GM18505 (cell line): ENCODE results near the gene ADNP.
"Not testable (repeated sequence)": the region's sequence is repeated elsewhere in the genome, so short reads cannot be mapped to it uniquely, and the experiment has no call there.

Experiments
- ATAC-seq: cut with Tn5 transposase; IDR thresholded peaks from one replicate; pipeline ENCODE4 v1.9.1; 2021; ENCODE audit not compliant: unreplicated experiment
- POLR2A ChIP-seq: IDR thresholded peaks from 4 replicates; pipeline ENCODE4 v1.6.1; 2011; ENCODE audit warnings: borderline replicate concordance; ENCODE audit not compliant: insufficient read depth, insufficient read length; ENCODE audit errors: extremely low read depth

ADNP gene

DNA sequence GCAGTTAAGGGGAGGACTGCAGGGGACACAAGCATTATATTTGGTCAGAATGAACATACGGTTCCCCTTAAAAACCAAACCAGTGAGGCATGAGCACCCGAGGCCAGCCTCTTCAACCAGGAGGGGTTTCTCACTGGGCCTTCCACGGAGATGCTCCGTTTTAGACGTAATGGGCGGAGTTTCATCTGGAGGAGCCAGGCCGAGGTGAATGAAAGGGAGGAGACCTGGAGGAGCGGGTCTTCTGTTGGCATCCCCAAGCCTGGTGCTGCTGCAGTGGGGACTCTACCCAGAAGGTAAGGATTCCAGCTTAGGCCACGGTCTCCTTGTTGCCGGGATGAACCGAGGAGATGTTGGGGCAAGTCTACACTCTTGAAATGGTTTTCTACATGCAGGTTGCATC is 47.4 kb downstream of the ADNP start:
- no peak for ATAC-seq
- no peak for TF ChIP-seq POLR2A

DNA sequence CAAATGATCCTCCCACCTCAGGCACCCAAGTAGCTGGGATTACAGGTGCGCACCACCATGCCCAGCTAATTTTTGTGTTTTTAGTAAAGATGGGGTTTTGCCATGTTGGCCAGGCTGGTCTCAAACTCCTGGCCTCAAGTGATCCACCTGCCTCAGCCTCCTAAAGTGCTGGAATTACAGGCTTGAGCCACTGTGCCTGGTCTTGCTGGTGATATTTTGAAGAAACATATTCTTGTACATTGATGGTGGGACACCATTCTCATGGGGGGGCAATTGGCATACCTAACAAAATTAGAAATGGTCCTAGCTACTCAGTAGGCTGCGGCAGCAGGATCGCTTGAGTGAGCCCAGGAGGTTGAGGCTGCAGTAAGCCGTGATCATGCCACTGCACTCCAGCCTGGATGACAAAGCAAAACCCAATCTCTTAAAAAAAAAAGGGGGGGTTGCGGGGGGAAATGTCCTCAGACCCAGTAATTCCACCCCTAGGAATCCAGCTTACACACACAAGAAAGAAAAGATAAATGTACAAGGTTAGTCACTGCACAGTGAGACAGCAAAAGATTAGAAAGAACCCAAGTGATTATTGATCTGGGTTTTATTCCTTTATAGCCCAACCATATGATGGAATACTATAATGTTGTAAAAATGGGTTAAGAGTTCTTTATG is 49.3 kb downstream of the ADNP start:
- ATAC-seq, result not testable (repeated sequence)

DNA sequence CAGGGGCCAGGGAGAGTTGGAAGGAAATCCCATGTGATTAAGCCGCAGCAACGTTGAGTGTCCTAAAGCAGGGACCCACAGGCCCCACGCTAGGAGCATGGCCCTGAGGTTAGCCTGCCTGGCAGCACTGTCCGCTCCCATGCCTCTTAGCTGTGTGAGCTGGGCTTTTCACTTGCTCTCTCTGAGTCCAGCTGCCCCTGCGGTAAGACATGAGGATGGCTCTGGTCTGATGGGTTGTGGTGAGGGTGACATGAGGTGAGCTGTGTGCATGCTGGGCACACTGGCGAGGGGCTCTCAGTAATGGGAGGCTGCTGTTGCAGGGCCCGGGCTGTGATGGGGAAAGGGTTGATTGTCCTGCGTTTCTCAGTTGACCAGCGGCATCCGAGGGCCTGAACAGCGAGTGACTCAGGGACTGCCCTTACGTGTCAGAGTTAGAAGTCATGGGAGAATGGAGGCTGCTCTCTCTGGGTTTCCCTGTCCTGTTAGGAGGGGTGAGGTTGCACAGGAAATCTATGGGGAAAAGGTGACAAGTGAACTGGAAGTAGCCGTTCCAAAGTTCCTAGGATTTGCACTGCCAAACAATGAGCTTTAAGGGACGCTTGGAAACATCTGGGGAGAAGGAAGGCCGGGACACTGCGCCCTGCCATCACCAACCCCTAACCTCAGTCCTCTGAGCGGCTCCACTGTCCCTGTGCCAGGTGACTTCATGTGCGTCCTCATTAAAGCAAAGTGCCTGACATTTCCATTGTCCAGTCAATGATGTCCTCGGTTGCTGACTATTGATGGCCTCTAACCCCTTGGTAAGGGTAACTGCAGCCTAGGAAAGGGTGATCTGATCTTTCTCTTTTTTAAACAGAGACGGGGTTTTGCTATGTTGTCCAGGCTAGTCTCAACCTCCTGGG is 51.3 kb downstream of the ADNP start:
- no peak for ATAC-seq

DNA sequence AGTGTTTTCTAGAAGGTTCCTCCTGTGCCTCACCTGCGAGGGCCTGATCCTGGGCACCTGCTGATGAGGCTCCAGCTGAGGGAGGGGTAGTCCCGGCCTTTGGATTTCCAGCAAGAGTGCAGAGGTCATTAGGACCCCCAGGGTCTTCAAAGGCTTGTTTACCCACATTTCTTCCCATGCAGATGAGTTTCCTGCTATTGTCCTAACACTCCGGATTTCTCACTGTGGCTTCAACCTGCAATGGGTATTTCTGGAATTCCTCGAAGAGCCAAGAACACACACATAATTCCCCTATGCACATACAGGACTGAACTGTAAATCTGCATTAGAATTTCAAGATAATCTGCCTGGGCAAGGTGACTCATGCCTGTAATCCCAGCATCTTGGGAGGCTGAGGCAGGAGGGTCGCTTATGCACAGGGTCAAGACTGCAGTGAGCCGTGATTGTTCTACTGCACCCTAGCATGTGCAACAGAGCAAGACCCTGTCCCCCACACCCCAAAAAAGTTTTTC is 53.9 kb downstream of the ADNP start:
- no peak for ATAC-seq
- TF ChIP-seq POLR2A, result no peak

More for the DNA sequence above, 51.3 kb downstream of the ADNP start:
- TF ChIP-seq POLR2A, result peak; percentile 22

DNA sequence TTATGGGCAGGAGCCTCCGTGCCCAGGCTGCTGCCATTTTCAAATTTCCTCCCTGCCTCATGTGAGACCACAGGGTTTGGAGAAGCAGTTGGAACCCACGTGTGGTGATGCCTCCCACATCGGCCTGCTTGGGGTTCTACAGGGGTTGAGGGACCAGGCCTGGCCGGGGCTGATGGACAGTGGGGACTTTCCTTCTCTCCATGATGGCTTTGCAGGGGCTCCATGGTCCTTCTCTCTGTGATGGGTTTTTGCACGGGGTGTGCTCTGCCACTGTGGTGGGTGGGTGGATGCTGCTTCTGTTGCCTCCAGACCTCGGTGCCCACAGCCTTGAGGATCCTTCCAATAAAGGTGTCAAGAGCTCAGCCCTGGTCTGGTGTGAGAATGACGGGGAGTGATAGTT is 54.4 kb downstream of the ADNP start:
- no peak for TF ChIP-seq POLR2A

DNA sequence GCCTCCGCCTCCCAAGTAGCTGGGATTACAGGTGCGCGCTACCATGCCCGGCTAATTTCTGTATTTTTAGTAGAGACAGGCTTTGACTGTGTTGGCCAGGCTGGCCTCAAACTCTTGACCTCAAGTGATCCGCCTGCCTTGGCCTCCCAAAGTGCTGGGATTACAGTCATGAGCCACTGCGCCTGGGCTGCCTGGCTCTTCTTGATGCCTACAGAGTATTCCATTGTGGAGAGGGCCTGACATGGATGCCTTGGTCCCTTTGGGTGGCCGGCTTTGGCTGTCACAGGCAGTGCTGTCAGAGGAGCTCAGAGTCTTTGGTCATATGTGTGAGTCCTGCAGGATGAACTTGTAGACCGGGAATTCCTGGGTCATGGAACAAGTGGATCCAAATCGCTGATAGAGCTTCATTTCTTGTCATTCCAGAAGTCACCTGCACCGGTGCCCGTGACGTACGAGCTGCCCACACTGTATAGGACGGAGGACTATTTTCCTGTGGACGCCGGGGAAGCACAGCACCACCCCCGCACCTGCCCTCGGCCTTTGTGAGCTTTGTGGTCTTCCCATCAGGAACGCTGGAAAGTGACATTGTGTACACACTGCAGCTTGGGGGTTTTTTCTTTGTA is 55.1 kb downstream of the ADNP start:
- TF ChIP-seq POLR2A, result no peak

More for the DNA sequence above, 54.4 kb downstream of the ADNP start:
- no peak for ATAC-seq

DNA sequence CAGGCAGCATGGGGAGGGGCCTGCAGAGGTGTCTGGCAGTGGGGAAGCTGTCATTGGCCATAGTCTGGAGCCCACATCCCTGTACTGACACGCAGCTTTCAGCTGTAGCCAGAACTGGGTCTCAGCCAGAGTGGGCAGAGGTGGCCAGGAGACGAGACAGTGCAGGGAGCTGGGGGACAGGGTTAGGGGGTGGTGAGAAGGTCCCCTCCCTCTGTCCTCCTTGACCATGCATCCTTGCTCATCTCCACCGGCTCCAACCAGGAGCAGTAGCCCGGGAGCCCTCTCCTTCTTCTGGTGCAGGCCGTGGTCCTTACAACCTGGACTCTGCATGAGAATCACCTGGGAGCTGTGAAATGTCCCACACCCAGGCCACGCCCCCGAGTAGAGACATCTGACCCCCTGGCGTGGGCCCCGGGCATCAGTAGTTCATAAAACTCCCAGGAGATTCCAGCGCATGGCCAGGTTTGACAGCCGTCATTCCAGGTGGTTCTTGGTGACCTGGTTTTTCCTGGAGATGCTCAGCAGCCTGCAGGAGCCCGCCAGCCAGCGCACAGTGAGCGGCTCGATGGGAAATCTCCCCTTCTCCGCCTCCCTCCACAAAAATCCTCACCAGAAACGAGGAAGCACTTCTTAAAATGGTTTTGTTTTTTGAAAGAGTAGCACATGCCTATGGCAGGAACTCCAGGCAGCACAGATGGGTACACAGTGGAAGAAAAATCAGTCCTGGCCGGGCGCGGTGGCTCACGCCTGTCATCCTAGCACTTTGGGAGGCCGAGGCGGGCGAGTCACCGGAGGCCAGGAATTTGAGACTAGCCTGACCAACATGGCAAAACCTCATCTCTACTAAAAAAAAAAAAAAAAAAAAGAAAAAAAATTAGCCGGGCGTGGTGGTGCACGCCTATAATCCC is 56.2 kb downstream of the ADNP start:
- no peak for ATAC-seq
- TF ChIP-seq POLR2A, result no peak

More for the DNA sequence above, 55.1 kb downstream of the ADNP start:
- no peak for ATAC-seq

DNA sequence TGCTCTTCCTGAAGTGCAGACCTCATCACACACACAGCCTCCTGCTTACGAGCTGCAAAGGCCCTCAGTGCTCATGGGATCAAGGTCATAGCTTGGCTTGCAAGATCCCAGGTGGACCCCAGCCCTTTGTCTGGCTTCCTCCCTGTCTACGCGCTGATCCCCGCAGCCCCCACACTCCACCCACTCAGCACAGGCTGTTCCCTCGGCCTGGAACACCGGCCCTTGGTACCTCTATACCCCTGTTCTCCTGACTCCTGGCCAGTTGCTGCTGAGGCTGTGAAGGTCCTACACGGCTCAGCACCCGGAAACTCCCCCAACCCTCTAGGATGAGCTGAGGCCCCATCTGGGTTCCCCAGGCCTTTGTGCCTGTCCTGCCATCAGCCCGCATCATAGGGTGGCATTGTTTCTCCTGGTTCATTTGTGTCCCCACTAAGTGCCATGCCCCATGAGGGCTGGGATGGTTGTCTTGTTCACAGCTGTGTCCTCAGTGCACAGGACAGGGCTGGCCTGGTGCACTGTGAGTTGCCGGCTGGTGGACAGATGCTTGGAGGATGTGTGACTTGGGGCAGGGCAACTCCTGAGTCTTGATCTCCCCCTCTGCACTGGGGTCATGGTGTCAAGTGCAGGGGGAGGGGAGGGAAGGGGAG is 57.0 kb downstream of the ADNP start:
- no peak for TF ChIP-seq POLR2A
- no peak for ATAC-seq

DNA sequence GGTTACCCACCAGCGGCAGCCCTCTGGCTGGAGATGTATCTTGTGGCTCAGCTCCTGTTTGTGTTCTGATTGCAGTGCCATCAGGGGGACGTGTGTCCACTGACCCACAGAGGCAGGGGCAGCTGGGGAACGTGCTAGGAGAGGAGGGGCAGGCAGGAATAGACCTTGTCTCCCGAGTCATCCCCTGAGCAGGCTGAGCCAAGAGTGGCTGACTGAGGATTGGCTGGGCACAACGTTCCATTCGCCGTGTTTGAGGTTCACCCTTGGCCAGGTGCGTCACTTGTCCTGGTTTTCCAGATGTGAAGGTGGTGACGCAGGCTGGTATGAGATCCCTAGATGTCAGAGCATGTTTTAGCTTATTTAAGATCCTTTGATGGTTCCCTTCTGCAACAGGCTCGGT is 57.7 kb downstream of the ADNP start:
- peak; percentile 6 for TF ChIP-seq POLR2A
- ATAC-seq, result no peak

DNA sequence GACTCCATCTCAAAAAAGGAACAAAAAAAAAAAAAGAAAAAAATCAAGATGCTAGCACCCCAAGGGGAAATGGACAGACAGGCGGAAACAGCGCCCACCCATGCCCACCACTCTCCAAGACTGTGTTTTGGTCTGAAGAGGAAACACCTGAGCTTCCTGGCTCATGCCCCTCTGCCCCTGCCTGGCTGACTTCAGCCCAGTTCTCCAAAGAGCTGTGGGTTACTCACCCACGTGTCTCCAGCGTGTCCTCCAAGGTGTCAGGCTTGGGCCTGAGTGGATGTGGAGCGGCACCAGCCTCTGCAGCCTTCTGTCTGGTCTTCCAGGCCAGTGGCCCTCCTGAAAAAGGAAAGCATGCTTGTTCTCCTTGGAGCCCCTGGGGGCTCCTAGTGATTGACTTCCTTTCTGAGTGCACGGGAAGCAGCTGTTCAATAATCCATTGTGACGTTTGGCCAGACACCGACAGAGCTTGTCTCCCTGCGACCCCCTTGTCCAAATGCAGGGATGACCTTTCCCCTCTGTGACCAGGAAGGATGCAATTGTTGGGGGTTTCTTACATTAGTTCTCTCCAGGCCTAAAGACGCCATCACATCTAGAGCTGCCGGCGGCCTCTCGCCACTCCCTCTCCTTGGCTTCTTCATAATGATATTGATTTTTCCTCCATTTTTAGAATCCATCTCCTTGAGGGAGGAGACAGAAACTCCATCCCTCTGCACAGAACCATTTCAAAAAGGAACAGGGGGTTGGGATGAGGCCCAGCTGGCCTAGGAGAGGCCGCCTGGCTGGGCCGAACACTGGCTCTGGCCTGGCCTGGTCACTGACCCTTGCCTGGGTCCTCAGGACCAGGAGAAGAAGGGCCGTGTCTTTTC is 58.4 kb downstream of the ADNP start:
- ATAC-seq, result no peak
- TF ChIP-seq POLR2A, result no peak

DNA sequence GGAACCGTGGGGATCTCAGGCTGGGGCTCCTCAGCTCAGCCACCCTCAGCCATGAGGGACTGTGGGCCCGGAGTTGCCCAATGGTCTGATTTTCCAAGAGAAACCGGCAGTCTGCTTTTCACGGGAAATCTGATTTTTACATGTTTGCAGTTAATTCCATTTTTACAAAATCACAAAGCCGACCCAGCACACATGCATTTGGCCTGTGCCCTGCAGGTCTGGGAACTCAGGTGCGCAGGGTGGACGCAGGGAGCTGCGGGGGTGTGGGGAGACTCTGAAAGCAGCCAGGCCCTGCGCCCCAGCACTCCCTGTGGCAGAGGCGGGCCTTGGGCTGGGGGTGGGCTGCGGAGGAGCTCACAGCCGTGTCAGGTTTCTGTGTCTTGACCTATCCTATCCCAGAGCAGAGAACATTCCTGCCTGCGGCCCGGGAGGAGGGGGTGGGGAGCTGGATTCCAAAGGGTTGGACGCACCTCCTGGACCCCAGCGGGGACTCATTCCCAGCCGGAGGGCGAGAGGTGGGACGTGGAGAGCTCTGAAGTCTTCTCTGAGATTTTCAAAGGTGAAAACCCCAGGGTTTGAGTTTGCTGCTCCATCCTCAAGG is 60.6 kb downstream of the ADNP start:
- TF ChIP-seq POLR2A, result no peak
- ATAC-seq, result no peak
